ENCODE results near the gene ETHE1. TPM values are rescaled to one million over a fixed set of nuclear protein-coding genes. Genes with fewer than 3 reads are reported as not detected.
"Not testable (repeated sequence)": the region's sequence is repeated elsewhere in the genome, so short reads cannot be mapped to it uniquely, and the experiment has no call there.

Gene ETHE1
- total RNA-seq, 3 donors from 2014 or later (not counting 1 experiment from before 2014, with no cell fraction given) = 22.0 to 25.6 (median 24.6) TPM

- H3K36me3 ChIP-seq (ENCODE audit: control insufficient read depth, insufficient read depth, low read length) = peaks cover 40% of the 10 kb centered on the region
- Mint-ChIP-seq H3K27ac (no peak overlapping the region), H3K4me3 (no peak overlapping the region), H3K9me3 (no peaks in the 10 kb centered on the region), H3K36me3 (no peaks in the 10 kb centered on the region), H3K27me3 (ENCODE audit: low read depth in 2 of 2) (no peaks in the 10 kb centered on the region), H3K4me1 (no peaks in the 10 kb centered on the region)
- TF ChIP-seq CTCF (IDR thresholded peaks at IDR 0.05) = no peak
- H3K9me3 ChIP-seq (ENCODE audit: control insufficient read depth, insufficient read depth, low read length) = no peaks in the 10 kb centered on the region
- intact Hi-C loops (cut with micrococcal nuclease) = no loop called here
- no peak overlapping the region for H3K27ac ChIP-seq (ENCODE audit: low read length)
- no peak overlapping the region for H3K4me3 ChIP-seq (ENCODE audit: low read length)
- WGBS (ENCODE audit: insufficient coverage) = 81% methylated on average over 1 of the region's 2 CpGs
- H3K27me3 ChIP-seq (ENCODE audit: control insufficient read depth, insufficient read depth, low read length) = no peaks in the 10 kb centered on the region
- ATAC-seq = no peak
- H3K4me1 ChIP-seq (ENCODE audit: control insufficient read depth, insufficient read depth, low read length) = no peaks in the 10 kb centered on the region
- no peak for DNase-seq
Observed at GRCh38 chr19:43548706-43549105, 21.7 kb upstream of the ETHE1 start.

- WGBS (ENCODE audit: insufficient coverage) = no CpG with 5 or more reads among the region's 24 CpGs
- H3K27ac Mint-ChIP-seq, H3K36me3 Mint-ChIP-seq: not testable (repeated sequence)
Observed at GRCh38 chr19:43547926-43548325, 20.9 kb upstream of the ETHE1 start.

GRCh38 chr19:43546581-43546980 is 19.6 kb upstream of the ETHE1 start:
- no peaks in the 10 kb centered on the region for H3K4me1 ChIP-seq (ENCODE audit: control insufficient read depth, insufficient read depth, low read length)
- H3K9me3 ChIP-seq (ENCODE audit: control insufficient read depth, insufficient read depth, low read length) = no peaks in the 10 kb centered on the region
- 100% methylated on average over 2 of the region's 3 CpGs for WGBS (ENCODE audit: insufficient coverage)
- no peaks in the 10 kb centered on the region for H3K27me3 Mint-ChIP-seq (ENCODE audit: low read depth in 2 of 2)
- no peak for TF ChIP-seq CTCF (IDR thresholded peaks at IDR 0.05)
- H3K27ac Mint-ChIP-seq = no peak overlapping the region
- DNase-seq (no peak), ATAC-seq (no peak)
- intact Hi-C loops (cut with micrococcal nuclease) = no loop called here
- no peaks in the 10 kb centered on the region for H3K36me3 Mint-ChIP-seq
- H3K4me1 Mint-ChIP-seq = no peaks in the 10 kb centered on the region
- no peak overlapping the region for H3K4me3 Mint-ChIP-seq
- H3K36me3 ChIP-seq (ENCODE audit: control insufficient read depth, insufficient read depth, low read length) = peaks cover 39% of the 10 kb centered on the region
- H3K27me3 ChIP-seq (ENCODE audit: control insufficient read depth, insufficient read depth, low read length) = no peaks in the 10 kb centered on the region
- H3K9me3 Mint-ChIP-seq = no peaks in the 10 kb centered on the region
- H3K4me3 ChIP-seq (ENCODE audit: low read length) = no peak overlapping the region
- H3K27ac ChIP-seq (ENCODE audit: low read length) = no peak overlapping the region

More at GRCh38 chr19:43547926-43548325, 20.9 kb upstream of the ETHE1 start:
- H3K27me3 ChIP-seq (ENCODE audit: control insufficient read depth, insufficient read depth, low read length); H3K9me3 ChIP-seq (ENCODE audit: control insufficient read depth, insufficient read depth, low read length); H3K27ac ChIP-seq (ENCODE audit: low read length); H3K4me3 Mint-ChIP-seq; H3K27me3 Mint-ChIP-seq (ENCODE audit: low read depth in 2 of 2); H3K4me1 ChIP-seq (ENCODE audit: control insufficient read depth, insufficient read depth, low read length); H3K4me1 Mint-ChIP-seq; H3K9me3 Mint-ChIP-seq; intact Hi-C loops (cut with micrococcal nuclease); ATAC-seq; DNase-seq; H3K4me3 ChIP-seq (ENCODE audit: low read length): not testable (repeated sequence)
- H3K36me3 ChIP-seq (ENCODE audit: control insufficient read depth, insufficient read depth, low read length) = peaks cover 42% of the 10 kb centered on the region

GRCh38 chr19:43545981-43546380 is 19.0 kb upstream of the ETHE1 start:
- ATAC-seq (no peak), DNase-seq (no peak)
- no peak overlapping the region for H3K4me3 ChIP-seq (ENCODE audit: low read length)
- Mint-ChIP-seq H3K9me3 (no peaks in the 10 kb centered on the region), H3K4me3 (no peak overlapping the region), H3K27ac (no peak overlapping the region), H3K27me3 (ENCODE audit: low read depth in 2 of 2) (no peaks in the 10 kb centered on the region), H3K36me3 (no peaks in the 10 kb centered on the region), H3K4me1 (no peaks in the 10 kb centered on the region)
- 96% methylated on average over 2 of the region's 2 CpGs for WGBS (ENCODE audit: insufficient coverage)
- TF ChIP-seq CTCF (IDR thresholded peaks at IDR 0.05) = no peak
- no peaks in the 10 kb centered on the region for H3K4me1 ChIP-seq (ENCODE audit: control insufficient read depth, insufficient read depth, low read length)
- peaks cover 35% of the 10 kb centered on the region for H3K36me3 ChIP-seq (ENCODE audit: control insufficient read depth, insufficient read depth, low read length)
- intact Hi-C loops (cut with micrococcal nuclease) = no loop called here
- no peaks in the 10 kb centered on the region for H3K27me3 ChIP-seq (ENCODE audit: control insufficient read depth, insufficient read depth, low read length)
- H3K27ac ChIP-seq (ENCODE audit: low read length) = no peak overlapping the region
- no peaks in the 10 kb centered on the region for H3K9me3 ChIP-seq (ENCODE audit: control insufficient read depth, insufficient read depth, low read length)

Data from natural killer cell (primary cell).